ENCODE data around the gene PLAAT3.
"Not testable (repeated sequence)": the region's sequence is repeated elsewhere in the genome, so short reads cannot be mapped to it uniquely, and the experiment has no call there.

PLAAT3 gene

DNA sequence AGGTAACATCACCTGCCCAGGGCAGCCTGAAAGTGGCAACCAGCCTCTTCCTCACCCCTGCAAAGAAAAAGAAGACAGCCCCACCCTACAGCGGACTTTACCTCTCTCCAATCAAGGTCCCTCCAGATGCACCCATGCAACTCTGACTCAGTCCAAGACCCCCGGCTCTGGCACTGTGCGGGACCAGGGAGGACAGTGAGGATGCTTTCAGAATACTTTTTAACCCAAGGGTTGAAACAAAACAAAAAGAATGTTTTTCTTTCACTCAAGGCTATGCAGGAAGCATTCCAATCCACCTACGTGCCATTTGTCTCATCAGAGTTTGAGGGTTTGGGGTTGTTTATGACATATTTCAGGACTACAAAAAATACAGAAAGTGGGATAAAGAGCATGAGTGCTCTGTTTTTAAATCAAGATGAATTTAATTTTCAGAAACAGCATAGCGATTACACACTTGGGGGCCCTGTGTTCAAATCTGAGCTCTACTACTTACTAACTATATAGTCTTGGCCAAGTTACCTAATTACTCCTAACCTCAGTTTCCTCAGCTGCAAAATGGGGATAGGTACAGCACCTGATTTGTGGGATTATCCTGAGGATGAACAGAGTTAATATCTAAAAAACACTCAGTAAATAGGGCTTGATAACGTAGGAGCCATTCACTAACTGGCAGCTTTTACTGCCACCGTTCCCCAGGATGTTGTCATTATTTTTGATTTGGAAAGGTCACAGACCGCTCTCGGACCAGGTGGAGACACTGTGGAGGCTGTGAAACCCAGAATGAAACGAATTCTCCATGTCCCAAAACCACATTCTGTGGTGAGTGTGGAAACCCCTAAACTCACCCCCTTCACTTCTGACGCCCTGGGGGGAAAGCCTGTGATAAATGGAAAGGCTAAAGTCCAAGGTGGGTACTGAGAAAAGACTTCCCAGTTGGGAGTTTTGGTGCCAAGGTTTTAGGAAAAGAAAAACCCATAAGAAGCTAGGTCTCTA lies 5.6 kb downstream of the PLAAT3 start:
- no peak for DNase-seq

DNA sequence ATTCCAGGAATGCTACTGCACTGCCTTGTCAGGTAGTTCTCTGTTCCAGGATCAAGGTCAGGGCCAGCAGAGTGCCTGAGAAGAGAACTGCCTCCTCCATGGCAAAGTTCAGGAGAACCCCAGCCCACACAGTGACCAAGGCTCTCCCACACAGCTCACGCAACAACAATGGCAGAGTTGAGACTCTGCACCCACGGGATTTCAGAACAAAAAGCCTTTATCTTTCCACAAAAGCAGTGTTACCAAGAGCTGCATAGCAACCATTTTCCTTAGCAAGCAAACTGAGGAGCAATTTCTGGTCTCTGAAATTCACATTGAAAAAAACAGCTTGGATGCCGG lies 11.1 kb downstream of the PLAAT3 start:
- DNase-seq, result no peak

DNA sequence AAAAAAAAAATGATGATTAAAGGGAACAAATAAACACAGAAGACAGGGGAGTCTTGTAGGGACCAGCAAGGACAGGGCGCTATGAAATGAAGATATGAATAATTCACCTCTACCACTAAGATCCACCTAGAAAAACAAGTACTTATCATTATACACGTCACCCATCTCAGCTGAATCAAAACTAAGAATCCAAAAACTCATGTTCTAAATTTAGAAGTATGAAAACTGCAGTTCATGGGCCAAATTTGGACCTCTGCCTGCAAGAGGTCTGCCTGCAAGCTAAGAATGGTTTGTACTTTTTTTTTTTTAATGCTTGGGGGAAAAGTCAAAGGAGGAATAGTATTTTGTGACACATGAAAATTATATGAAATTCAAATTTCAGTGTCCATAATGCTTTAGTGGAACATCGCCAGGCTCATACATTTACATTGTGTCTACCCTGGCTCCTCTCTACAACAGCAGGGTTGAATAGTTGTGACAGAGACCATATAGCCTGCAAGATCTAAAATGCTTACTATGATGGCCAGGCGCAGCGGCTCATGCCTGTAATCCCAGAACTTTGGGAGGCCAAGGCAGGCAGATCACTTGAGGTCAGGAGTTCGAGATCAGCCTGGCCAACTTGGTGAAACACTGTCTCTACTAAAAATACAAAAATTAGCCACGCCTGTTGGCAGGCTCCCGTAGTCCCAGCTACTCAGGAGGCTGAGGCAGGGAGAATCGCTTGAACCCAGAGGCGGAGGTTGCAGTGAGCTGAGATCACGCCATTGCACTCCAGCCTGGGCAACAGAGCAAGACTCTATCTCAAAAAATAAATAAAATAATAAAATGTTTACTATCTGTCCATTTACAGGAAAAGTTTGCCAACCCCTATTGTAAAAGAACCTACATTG lies 11.7 kb downstream of the PLAAT3 start:
- DNase-seq, result not testable (repeated sequence)

DNA sequence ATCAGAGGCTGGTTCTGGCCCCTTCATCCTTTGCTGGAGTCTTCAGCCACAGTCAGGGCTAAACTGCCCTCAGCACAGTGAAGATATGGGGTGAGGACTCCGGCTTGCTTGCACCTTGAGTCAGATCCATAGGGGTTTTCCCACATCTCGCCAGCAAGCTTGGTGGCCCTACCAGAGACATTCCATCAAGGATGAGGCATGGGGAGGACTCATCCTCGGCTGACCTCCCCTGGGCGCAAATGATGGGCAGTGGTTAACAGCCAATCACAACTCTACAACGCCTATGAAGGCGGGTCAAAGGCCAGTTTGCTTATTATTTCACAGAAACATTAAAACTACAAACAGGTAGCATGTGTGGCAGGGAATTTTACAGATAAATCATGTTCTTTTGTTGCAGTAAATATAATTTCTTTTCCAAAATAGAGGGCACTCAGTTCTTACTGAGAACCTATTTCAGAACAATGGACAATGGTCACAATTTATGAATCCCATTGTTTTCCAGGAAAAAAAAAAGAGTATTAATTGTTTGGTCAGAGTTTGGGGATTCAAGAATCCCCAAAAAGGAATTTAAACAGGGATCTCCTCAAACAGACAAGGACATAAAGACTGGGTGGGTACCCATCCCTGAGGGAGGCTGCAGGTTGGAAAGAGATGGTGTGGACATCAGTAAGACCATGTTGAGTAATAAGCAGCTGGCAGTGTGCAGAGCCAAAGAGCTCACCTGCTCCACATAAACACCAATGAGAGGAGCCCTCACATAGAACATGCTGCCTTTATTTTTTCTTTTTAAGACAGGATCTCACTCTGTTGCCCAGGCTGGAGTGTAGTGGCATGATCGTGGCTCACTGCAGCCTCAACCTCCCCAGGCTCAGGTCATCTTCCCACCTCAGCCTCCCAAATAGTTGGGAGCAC lies 14.8 kb downstream of the PLAAT3 start:
- no peak for DNase-seq

DNA sequence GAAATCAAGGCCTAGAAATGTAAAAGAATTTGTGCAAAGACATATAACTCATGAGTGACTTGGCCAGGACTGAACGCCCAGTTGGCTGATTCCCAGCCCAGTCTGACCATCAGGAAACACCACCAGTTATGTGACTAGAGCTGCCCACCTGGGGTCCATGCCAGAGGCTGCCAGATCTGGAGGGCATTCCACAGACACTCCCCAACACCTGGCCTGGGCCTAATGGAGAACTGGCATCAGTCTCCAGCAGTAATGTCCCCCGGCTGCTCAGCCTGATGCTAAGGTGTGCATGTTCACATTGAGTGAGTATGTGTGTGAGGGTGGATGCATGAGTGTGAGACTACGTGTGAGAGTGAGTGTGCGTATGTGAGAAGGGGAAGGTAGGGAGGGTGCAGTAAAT lies 15.7 kb downstream of the PLAAT3 start:
- DNase-seq, result no peak

DNA sequence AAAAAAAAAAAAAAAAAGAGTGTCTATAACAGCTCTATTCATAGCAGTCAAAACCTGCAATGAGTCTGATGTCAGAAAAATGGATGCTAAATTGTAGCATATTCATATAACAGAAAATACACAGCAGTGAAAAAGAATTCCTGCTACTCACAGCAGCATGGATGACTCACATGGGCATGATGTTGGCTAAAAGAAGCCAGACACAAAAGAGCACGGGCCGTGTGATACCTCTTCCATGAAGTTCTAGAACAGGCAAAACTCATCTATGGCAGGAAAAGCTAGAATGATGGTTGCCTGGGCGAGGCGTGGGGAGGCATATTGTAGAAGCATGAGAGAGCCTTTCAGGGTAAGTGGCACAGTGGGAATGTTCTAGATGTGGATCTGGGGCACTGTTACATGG lies 18.9 kb downstream of the PLAAT3 start:
- no peak for DNase-seq

DNA sequence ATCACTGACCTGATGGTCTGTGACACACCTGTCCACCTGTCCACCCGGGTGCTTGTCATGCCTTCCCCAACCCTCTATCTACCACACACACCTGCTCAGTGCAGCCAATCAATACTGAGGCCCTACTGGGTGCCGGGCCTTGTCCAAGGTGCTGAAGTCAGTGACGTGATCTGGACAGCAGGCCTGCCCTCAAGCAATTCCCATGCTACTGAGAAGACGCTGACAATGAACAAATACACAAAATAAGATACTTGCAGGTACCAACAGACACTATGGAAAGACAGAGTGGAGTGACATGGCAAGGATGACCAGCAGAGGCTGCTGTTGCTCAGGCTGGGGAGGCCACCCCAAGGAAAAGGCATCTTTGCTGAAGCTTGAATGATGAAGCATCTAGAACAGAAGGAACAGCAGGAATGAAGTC lies 21.2 kb downstream of the PLAAT3 start:
- DNase-seq, result no peak

DNA sequence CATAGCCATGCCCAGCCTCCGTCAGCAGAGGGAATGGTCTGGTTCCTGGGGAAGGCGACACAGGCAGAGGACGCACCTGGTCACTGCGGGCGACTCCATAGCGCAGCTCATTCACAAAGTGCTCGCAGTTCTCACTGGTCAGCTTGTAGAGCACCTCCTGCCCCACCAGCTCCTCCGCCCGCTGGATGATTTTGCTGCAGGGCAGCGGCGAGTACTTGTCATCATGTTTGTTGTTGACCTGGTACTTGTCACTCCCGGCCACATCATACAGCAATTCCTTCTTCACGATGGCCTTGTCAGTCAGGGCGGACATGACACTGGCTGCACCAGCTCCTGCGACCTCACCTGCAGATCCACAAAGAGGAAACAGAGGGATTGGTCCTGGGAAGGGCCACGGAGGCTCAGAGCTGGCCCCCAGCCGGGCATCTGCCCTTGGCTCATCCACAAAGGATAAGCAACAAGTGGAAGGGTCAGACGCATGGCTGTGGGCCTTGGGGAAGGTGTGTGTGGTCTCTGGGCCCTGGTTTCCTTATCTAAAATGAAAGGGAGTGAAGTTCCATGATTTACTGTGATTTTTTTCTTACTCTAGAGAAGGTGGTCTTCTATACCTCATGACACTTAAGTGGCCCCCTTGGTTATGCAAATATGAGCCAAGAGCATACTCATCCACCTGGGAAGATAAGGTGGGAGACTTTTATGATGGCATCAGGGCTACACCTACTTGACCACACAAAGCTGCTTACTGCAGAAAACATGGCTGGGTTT lies 24.0 kb downstream of the PLAAT3 start:
- no peak for DNase-seq

DNA sequence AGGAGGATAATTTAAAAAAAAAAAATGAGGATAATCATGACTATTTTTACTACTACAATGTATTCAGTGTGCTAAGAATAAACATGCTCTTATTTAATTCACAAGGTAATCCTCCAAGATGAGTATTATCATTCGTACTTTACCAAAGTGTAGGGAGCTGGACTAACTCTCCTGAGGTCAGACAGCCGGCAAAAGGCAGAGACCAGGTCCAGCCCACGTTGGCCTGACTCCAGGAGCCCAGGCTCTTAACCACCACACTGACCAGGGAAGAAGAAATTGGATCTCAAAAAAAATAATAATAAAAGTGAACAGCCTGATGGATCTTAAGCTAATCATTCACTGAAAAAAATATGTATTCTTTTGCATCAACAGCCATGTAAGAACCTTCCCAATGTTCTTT lies 25.2 kb downstream of the PLAAT3 start:
- no peak for DNase-seq

DNA sequence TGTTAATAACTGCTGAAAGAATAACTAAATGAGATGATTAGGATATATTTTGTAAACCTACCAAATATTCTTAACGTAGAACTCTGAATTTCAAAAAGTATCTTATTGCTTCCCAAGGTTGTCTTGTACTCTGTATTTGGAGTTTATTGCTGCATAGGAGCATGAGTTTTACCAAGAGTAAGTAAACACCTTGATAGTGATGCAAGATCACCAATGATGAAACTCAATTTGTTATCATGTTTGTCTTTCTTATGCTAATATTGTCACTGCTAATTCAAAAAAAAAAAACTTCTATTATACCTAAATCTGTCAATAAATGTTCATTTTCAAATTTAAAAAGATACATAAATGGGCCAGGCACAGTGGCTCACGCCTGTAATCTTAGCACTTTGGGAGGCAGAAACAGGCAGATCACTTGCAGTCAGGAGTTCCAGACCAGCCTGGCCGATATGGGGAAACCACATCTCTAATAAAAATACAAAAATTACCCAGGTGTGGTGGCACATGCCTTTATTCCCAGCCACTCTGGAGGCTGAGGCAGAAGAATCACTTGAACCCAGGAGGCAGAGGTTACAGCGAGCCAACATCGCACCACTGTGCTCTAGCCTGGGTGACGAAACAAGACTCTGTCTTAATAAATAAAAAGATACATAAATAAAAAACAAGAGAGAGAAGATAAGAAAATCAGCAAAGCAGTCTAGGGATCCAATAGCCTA lies 27.6 kb downstream of the PLAAT3 start:
- no peak for DNase-seq

DNA sequence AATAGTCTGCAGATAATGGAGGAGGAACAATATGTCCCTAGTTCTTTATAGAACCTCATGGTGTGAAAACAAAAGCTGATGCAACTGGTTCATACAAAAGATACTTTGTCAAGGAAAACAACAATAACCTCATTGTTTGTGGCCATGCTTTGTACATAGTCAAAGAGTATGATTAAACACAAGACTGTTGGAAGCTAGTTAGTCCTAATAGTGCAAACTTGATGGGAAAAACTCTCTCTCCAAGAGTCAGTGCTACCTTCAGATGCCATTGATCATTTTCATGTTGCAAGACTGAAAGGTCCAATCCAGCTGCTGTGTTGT lies 30.9 kb downstream of the PLAAT3 start:
- no peak for DNase-seq

DNA sequence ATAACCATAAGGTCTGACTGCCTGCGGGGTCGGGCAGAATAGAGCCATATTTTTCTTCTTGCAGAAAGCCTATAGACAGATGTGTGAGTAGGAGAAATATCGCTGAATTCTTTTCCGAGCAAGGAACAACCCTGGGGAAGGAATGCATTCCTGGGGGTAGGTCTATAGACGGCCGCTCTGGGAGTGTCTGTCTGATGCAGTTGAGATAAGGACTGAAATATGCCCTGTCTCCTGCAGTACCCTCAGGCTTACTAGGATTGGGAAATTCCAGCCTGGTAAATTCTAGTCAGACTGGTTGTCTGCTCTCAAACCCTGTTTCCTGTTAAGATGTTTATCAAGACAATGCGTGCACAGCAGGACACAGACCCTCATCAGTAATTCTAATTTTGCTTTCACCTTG lies 33.0 kb downstream of the PLAAT3 start:
- not testable (repeated sequence) for DNase-seq

DNA sequence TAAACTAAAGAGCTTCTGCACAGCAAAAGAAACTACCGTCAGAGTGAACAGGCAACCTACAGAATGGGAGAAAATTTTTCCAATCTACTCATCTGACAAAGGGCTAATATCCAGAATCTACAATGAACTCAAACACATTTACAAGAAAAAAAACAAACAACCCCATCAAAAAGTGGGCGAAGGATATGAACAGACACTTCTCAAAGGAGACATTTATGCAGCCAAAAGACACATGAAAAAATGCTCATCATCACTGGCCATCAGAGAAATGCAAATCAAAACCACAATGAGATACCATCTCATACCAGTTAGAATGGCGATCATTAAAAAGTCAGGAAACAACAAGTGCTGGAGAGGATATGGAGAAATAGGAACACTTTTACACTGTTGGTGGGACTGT lies 35.4 kb downstream of the PLAAT3 start:
- DNase-seq, result not testable (repeated sequence)

DNA sequence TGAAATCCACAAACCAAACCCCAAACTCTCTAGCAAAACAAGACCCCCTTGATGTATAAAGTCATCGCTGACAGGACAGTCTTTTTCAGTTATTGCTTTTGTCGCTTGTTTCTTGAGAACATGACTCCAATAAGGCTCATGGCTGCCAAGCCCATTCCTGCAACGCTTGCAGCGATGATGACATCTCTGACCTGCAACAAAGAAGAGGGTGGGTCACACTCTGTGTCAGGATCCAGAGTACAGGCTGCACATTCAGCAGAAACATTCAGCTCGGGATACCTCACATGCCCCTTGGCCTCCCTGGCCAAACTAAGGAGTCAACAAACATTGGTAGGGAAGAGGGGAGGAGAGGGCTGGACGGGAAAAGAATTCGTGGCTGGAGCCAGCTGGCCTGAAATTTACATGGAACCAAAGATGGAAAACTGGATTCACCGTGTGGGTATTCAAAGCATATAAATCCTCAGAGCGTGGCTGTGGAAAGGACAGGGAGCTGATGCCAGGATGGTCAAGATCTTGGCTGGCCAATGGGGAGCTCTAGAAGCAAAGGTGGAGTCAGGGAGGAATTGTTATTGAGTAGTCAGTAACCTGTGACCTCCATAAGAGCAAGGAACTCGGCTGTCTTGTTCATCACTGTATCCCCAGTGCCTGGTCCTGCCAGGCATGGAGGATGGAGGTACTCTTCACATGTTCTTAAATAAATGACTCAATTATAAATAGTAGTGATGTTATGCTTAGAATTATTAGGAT lies 39.2 kb downstream of the PLAAT3 start:
- DNase-seq, result no peak

DNA sequence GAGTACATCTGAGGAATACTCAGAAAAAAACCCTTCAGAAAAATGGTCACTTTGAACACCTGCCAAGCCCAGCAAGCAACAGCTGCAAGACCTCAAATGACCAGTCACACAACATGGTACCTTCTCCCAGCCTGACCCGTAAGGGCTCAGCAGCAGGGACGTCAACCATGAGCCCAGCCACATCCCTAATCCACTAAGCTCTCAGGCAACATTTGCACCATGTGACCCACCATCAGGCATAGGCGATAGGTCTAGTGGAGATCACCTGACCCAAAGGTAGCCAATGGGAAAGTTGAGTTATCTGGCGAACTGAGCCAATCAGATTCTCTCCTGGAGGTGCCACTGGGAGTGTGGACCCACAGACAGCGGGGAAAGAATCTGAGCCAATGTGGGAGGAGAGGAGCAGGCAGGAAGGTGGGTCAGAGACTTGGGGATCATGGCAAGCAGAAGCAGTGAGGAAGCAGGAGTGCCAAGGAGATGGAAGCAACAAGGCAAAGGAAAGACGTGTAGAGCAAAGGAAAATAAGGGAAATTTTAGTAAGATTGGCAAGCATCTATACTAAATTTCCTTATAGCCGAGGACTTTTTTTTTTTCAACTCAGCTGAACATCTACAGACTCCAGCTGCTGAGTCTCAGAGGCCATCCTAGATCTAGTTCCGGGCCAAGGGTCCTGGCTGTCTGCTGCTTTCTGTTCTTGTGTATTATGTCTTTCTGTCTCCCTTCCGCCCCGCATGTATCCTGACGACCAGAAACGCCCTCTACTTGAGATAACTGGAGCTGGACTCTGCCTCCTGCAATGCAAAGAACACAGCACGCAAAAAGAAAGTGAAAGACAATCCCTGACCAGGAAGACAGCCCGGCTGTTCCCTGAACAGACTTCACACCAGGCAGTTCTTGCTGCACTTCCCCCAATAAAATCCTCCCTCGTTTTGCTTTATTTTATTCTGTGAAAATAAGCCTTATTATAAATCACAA lies 40.1 kb downstream of the PLAAT3 start:
- peak; percentile 16 to 29 for DNase-seq

DNA sequence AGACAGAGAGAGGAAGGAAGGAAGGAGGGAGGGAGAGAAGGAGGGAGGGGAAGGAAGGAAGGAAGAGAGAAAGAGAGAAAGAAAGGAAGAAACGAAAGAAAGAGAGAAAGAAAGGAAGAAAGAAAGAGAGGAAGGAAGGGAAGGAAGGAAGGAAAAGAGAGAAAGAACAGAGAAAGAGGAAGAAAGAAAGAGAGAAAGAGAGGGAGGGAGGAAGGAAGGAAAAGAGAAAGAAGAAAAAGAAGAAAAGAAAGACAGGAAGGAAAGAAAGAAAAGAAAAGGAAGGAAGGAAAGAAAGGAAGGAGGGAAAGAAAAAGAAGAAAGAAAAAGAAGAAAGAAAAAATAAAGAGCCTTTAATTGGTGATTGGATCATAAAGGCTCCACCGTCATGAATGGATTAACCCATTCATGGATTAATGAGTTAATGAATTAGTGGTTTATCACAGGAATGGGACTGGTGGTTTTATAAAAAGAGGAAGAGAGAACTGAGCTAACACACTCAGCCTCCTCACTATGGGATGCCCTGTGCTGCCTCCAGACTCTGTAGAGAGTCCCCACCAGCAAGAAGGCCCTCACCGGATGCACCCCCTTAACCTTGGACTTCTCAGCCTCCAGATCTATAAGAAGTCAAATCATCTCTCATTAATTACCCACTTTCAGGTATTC lies 42.1 kb downstream of the PLAAT3 start:
- DNase-seq, result no peak

DNA sequence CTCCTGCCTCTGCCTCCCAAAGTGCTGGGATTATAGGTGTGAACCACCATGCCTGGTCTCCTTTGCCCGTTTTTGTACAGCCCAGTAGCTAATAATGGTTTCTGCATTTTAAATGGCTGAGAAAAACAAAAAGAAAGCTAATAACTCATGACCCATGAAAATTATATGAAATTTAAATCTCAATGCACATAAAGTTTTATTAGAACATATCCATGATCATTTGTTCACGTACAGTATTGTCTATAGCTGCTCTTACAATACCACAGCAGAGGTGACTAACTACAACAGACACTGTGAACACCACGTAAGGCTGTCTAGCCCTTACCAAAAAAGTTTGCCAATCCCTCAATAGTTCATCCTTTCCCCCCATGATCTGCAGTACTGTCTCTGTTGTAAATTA lies 44.7 kb downstream of the PLAAT3 start:
- DNase-seq, result no peak

DNA sequence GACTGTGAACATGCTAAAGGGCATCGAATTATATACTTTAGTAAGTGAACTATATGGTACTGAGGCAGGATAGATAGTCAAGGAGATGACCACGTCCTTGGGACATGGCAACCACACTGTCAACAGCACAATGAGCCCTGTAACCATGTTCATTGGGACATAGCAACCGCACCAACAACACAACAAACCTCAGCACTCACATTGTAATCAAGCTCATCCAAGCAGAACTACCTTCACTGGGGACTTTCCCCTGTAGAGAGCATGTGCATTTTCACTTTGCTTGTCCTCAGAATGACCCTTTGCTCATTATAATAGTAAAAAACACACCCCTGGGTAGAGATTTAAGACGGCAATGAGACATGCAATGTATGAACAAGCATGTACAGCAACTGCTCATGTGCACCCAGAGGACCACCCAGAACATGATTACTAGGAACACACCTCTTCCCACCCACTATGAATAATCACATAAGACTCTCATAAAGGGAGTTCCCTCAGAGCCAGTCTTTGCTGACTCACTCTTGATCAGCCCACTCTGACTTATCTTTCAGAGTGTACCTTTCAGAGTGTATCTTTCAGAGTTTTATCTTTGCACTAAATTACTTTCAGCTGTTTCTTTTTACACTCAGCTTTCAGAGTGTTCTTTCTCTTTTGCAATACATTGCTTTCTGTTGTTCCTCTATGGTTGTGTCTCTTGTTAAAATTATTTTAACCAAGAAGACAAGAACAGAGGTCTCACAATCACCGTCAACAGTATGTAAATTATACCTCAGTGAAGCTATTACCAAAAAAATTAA lies 47.0 kb downstream of the PLAAT3 start:
- DNase-seq, result peak; percentile 51 to 64

Measured in activated CD4-positive, alpha-beta T cell treated with anti-CD3 and anti-CD28 coated beads for 4 hours (primary cell).